LNCAP (cell line): ENCODE data around the gene HPSE2.

ENCODE experiments used
- CTCF ChIP-seq: fragments of 450-650 bp; IDR thresholded peaks from 2 replicates; pipeline ENCODE4 v1.5.1; 2017; ENCODE audit warnings: mild to moderate bottlenecking

The HPSE2 gene

GRCh38 chr10:98815039-98815885 lies 420.4 kb downstream of the HPSE2 start:
- TF ChIP-seq CTCF, result no peak

- no peak for TF ChIP-seq CTCF
These were observed 421.2 kb downstream of the HPSE2 start for GRCh38 chr10:98814470-98814869.

GRCh38 chr10:98808282-98808892 lies 427.3 kb downstream of the HPSE2 start:
- TF ChIP-seq CTCF, result no peak

- no peak for TF ChIP-seq CTCF
These were observed 435.4 kb downstream of the HPSE2 start for GRCh38 chr10:98800263-98800662.

- no peak for TF ChIP-seq CTCF
These were observed 440.2 kb downstream of the HPSE2 start for GRCh38 chr10:98795467-98795866.

GRCh38 chr10:98790817-98791216 lies 444.8 kb downstream of the HPSE2 start:
- TF ChIP-seq CTCF, result peak; percentile 60

- TF ChIP-seq CTCF, result no peak
These were observed 457.3 kb downstream of the HPSE2 start for GRCh38 chr10:98778277-98778759.
